Lung (tissue), 12 donors: ENCODE data around the gene PLEK. TPM values are rescaled to one million over a fixed set of nuclear protein-coding genes. Genes with fewer than 3 reads are reported as not detected.

Experiments
- ATAC-seq: fragments of 200-7000 bp; cut with Tn5 transposase; one replicate; pipeline ENCODE4 v1.9.1; 2020; ENCODE audit warnings: moderate number of reproducible peaks; ENCODE audit not compliant: insufficient read depth, low FRiP score
- DNase-seq, 3 donors: peaks; one replicate each; pipeline ENCODE4 v3.0.0-alpha.2; 2013 to 2017
- H3K27ac ChIP-seq, 2 donors: one replicate each; pipeline ENCODE4 v1.5.1; 2013; ENCODE audit warnings: mild to moderate bottlenecking in 2 of 2, moderate library complexity in 2 of 2, control low read depth in 1 of 2, inconsistent platforms in 1 of 2, low read depth in 1 of 2, low read length in 1 of 2
- H3K27me3 ChIP-seq, 3 donors: one replicate each; pipeline ENCODE4 v1.5.1; 2013; ENCODE audit warnings: low read length in 2 of 3; ENCODE audit not compliant: control insufficient read depth in 3 of 3, insufficient read depth in 3 of 3
- H3K36me3 ChIP-seq, 4 donors: one replicate each; pipeline ENCODE4 v1.5.1; 2013; ENCODE audit warnings: low read length in 4 of 4, mild to moderate bottlenecking in 1 of 4, moderate library complexity in 1 of 4; ENCODE audit not compliant: control insufficient read depth in 4 of 4, insufficient read depth in 4 of 4
- H3K4me1 ChIP-seq, 5 donors: one replicate each; pipeline ENCODE4 v1.5.1; 2013; ENCODE audit warnings: low read length in 5 of 5, mild to moderate bottlenecking in 2 of 5, moderate library complexity in 1 of 5; ENCODE audit not compliant: control insufficient read depth in 5 of 5, insufficient read depth in 5 of 5
- H3K4me3 ChIP-seq: one replicate; pipeline ENCODE4 v1.5.1; 2013; ENCODE audit warnings: mild to moderate bottlenecking, control low read depth, moderate library complexity
- H3K9ac ChIP-seq, 2 donors: one replicate each; pipeline ENCODE4 v1.5.1; 2013; ENCODE audit warnings: low read length in 2 of 2, control low read depth in 1 of 2; ENCODE audit not compliant: insufficient read depth in 1 of 2
- H3K9me3 ChIP-seq, 4 donors: one replicate each; pipeline ENCODE4 v1.5.1; 2013; ENCODE audit warnings: low read length in 3 of 4, mild to moderate bottlenecking in 1 of 4, moderate library complexity in 1 of 4; ENCODE audit not compliant: control insufficient read depth in 4 of 4, insufficient read depth in 3 of 4
- CTCF ChIP-seq: IDR thresholded peaks from 2 replicates; pipeline ENCODE4 v1.5.1; 2012; ENCODE audit warnings: mild to moderate bottlenecking; ENCODE audit errors: control extremely low read depth, extremely low read depth
- WGBS, 2 donors: extraction: QIAGEN DNeasy Blood & Tissue Kit; methylation state at CpG; one replicate each; pipeline ENCODE4 v1.1.7; 2013; 5-methylcytosine and 5-hydroxymethylcytosine counted together
- polyA plus RNA-seq, 2 donors: library from polyadenylated mRNA; stranded (reverse); fragments of 200-250 nt; gene quantifications; one replicate each; pipeline ENCODE4 v1.2.1, GENCODE V29; 2013
- total RNA-seq, 2 donors: library from RNA; depleted of rRNA in 1 of 2; stranded (reverse); fragments of >200 nt in 1 of 2; gene quantifications; one replicate each; pipeline ENCODE4 v1.2.1, GENCODE V29; 2014 to 2021
- donor health status: control.
- donor health status: control.
- donor health status: Bipolar disorder and iron deficiency.
- donor health status: healthy.
- donor health status: DM: yes; HTN: yes; CAD: no.

PLEK gene
- total and polyA plus RNA-seq, 4 donors, result 8.2 to 181 (median 27.4) TPM

GRCh38 chr2:68404893-68405799 is 40.1 kb downstream of the PLEK start:
- H3K36me3 ChIP-seq, result no peaks in the 10 kb centered on the region
- peaks cover 0 to 3% (median 0%) of the 10 kb centered on the region in 5 donors for H3K4me1 ChIP-seq
- H3K27me3 ChIP-seq, result no peaks in the 10 kb centered on the region
- H3K27ac ChIP-seq, result no peak overlapping the region
- no peak overlapping the region for H3K4me3 ChIP-seq
- no peak for TF ChIP-seq CTCF
- no peak for ATAC-seq
- H3K9me3 ChIP-seq, result no peaks in the 10 kb centered on the region
- no peak for DNase-seq
- H3K9ac ChIP-seq, result no peak overlapping the region
- WGBS, 2 donors, result 77 to 80% methylated on average over 19 of the region's 19 CpGs

DNA sequence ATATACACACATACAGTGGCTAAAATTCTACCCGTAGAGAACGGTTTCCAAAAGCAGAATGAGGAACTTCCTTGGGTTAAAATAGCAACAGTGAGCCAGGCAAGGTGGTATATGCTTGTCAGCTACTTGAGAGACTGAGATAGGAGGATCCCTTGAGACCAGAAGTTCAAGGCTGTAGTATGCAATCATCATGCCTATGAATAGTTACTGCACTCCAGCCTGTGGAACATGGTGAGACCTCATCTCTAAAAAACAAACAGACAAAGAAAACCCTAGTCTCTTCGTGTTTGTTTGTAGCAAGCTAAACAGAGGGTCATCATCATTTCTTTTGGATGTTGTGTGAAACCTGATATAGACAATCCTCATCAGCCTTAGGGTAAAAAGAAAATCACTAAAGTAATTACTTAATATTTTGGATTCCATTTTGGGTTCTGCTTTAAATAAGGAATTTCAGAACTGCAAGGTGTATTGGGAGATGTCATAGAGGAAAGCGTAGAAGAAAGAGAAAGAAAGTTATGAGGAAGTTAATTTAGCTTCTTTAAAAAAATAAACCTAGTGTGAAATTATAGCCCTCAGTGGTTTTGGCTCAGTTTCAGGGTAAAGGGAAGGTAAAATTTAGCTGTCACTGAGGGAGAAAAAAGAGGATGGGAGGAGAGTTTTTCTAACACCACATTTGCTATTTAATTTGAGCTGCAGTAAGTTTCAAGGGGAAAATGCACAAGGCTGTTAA is 46.5 kb downstream of the PLEK start:
- Histone ChIP-seq H3K27ac (no peak overlapping the region), H3K9ac (no peak overlapping the region), H3K4me1 (no peaks in the 10 kb centered on the region), H3K36me3 (no peaks in the 10 kb centered on the region), H3K27me3 (no peaks in the 10 kb centered on the region), H3K4me3 (no peak overlapping the region), H3K9me3 (no peaks in the 10 kb centered on the region)
- 27 to 60% methylated on average over 4 of the region's 4 CpGs for WGBS, 2 donors
- ATAC-seq (no peak), DNase-seq (no peak)
- no peak for TF ChIP-seq CTCF

GRCh38 chr2:68412127-68412819 is 47.2 kb downstream of the PLEK start:
- Histone ChIP-seq H3K9ac (no peak overlapping the region), H3K27ac (no peak overlapping the region), H3K36me3 (no peaks in the 10 kb centered on the region), H3K9me3 (no peaks in the 10 kb centered on the region), H3K4me3 (no peak overlapping the region), H3K4me1 (no peaks in the 10 kb centered on the region), H3K27me3 (no peaks in the 10 kb centered on the region)
- ATAC-seq (peak; percentile 66), DNase-seq (no peak)
- no peak for TF ChIP-seq CTCF
- 43 to 61% methylated on average over 4 of the region's 4 CpGs for WGBS, 2 donors
